SH-SY5Y (cell line): ENCODE data around the gene TNS1.

Experiments
- GATA2 ChIP-seq: IDR thresholded peaks from 2 replicates; pipeline ENCODE4 v1.6.1; 2011; ENCODE audit warnings: mild to moderate bottlenecking, low read depth, low read length
- GATA3 ChIP-seq: IDR thresholded peaks from 2 replicates; pipeline ENCODE4 v1.6.1; 2011; ENCODE audit warnings: low read depth, mild to moderate bottlenecking, low read length, moderate library complexity

- TF ChIP-seq GATA3 (no peak), GATA2 (no peak)
Measured at GRCh38 chr2:217825469-217826235, 177.1 kb downstream of the TNS1 start.
